SU-DHL-6 (cell line): ENCODE data around the gene ACAD10.
A peak's percentile ranks its signal among the peaks of the same experiment; 100 is the strongest.

Experiments used
- H2AFZ ChIP-seq: fragments of 200-600 bp; sonication (generic); 2 replicates; pipeline ENCODE4 v1.6.1; 2014; ENCODE audit warnings: low read depth, mild to moderate bottlenecking, moderate library complexity, mixed read lengths, antibody characterized with exemption, low read length; ENCODE audit not compliant: severe bottlenecking
- H3F3A ChIP-seq: fragments of 200-600 bp; shearing (Covaris generic); 2 replicates; pipeline ENCODE4 v1.6.0; 2016; ENCODE audit warnings: antibody characterized with exemption, mild to moderate bottlenecking; ENCODE audit not compliant: insufficient read depth
- H3K27ac ChIP-seq: fragments of 200-600 bp; sonication (generic); 2 replicates; pipeline ENCODE4 v1.5.1; 2016; ENCODE audit warnings: low read depth, mild to moderate bottlenecking, low read length, moderate library complexity, mixed read lengths
- H3K27me3 ChIP-seq: fragments of 200-600 bp; sonication (generic), shearing (Covaris generic); 2 replicates; pipeline ENCODE4 v1.6.0; 2014; ENCODE audit warnings: mild to moderate bottlenecking, low read length
- H3K36me3 ChIP-seq: fragments of 200-600 bp; sonication (generic); 2 replicates; pipeline ENCODE4 v1.6.1; 2014; ENCODE audit warnings: mild to moderate bottlenecking, low read length, mixed read lengths
- H3K4me2 ChIP-seq: fragments of 300-600, 200-600 bp; shearing (Covaris generic), sonication (generic); 2 replicates; pipeline ENCODE4 v1.6.0; 2014; ENCODE audit warnings: low read length, low read depth, mild to moderate bottlenecking; ENCODE audit not compliant: poor library complexity, severe bottlenecking
- H3K4me3 ChIP-seq: fragments of 200-600 bp; sonication (generic); 2 replicates; pipeline ENCODE4 v1.5.1; 2014; ENCODE audit warnings: antibody characterized with exemption, low read length, mild to moderate bottlenecking, mixed read lengths; ENCODE audit not compliant: insufficient read depth, poor library complexity, severe bottlenecking
- H3K79me2 ChIP-seq: fragments of 200-600 bp; sonication (generic); 2 replicates; pipeline ENCODE4 v1.6.1; 2014; ENCODE audit warnings: mild to moderate bottlenecking, low read length, moderate library complexity; ENCODE audit not compliant: insufficient read depth
- H3K9ac ChIP-seq: fragments of 200-600 bp; sonication (generic); 2 replicates; pipeline ENCODE4 v1.7.0; 2014; ENCODE audit warnings: mild to moderate bottlenecking, low read length
- H3K9me2 ChIP-seq: fragments of 200-600 bp; sonication (generic); replicated peaks from 2 replicates; pipeline ENCODE4 v1.6.1; 2014; ENCODE audit warnings: low read length; ENCODE audit not compliant: insufficient read depth
- H3K9me3 ChIP-seq: fragments of 200-600 bp; sonication (generic); 2 replicates; pipeline ENCODE4 v1.6.1; 2014; ENCODE audit warnings: low read length, mixed read lengths; ENCODE audit not compliant: insufficient read depth
- H4K20me1 ChIP-seq: fragments of 200-600 bp; sonication (generic); 2 replicates; pipeline ENCODE4 v1.6.1; 2014; ENCODE audit warnings: low read depth, mild to moderate bottlenecking, antibody characterized with exemption, low read length, moderate library complexity, mixed read lengths
- EZH2phosphoT487 ChIP-seq: fragments of 200-600 bp; sonication (generic), shearing (Covaris generic); conservative IDR thresholded peaks from 2 replicates; pipeline ENCODE4 v1.6.1; 2018; ENCODE audit warnings: mild to moderate bottlenecking, antibody characterized with exemption, low read length, moderate library complexity, mixed read lengths
- TF ChIP-seq, protein P1 (sequence below): fragments of 200-600 bp; sonication (generic); IDR thresholded peaks from one replicate; pipeline ENCODE4 v1.5.1; 2017; ENCODE audit warnings: antibody characterized with exemption, mild to moderate bottlenecking, low read length, moderate library complexity; ENCODE audit not compliant: insufficient read depth, poor library complexity, severe bottlenecking

ACAD10 gene

DNA sequence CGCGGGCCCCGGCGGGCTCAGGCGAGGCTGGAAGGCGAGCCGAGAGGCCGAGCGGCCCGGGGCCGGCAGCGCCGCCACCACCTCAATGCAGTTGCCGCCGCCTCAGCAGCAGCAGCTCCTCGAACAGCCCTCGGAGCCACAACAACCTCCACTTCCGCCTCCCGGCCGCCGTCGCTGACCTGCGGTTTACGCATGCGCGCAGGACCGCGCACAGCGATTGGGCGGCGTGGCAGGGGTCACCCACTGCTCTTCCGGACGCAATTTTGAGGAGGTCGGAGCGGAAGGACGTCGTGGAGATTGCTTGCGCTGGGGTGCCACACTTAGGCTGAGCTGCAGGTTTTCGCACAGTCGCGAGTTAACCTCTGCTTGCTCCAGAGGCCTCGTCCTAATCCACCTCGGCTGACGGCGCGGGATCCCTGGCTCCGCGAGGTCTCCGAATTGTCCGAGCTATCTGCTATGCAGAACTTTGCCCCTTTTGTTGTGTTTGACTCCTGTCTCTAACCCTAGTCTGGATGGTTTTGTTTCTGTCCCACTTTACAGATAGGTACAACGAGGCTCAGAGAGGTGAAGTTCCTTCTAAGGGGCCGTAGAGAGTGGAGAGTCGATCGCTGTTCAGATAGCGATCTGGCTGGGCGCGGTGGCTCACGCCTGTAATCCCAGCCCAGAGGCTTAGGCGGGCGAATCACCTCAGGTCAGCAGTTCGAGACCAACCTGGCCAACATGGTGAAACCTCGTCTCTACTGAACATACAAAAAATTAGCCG lies at the start of gene ACAD10, which contains the start of gene BRAP:
ACAD10 (plus strand) TSS at position 243 of the 763 bp plus-strand sequence. CDS start 6,657 bp downstream, outside the sequence.
BRAP (minus strand) TSS at position 146 of the 763 bp plus-strand sequence. CDS start 164 bp downstream, outside the sequence.
- no peaks in the 10 kb centered on the region for H3K9me3 ChIP-seq
- H2AFZ ChIP-seq = peak within 1 kb of the TSS; percentile 75
- H3K79me2 ChIP-seq = peaks cover 34% of the 10 kb centered on the region
- H3K4me2 ChIP-seq = peak within 1 kb of the TSS; percentile 91
- H3K27me3 ChIP-seq = no peaks in the 10 kb centered on the region
- H3K36me3 ChIP-seq = 0 out of 2 replicates have a peak, but pooled peaks cover 7% of the 10 kb centered on the region
- peak within 1 kb of the TSS; percentile 92 for H3K4me3 ChIP-seq
- H4K20me1 ChIP-seq = no peaks in the 10 kb centered on the region
- peaks cover 10% of the 10 kb centered on the region; the same call in 1 of the 2 replicates for H3F3A ChIP-seq
- no peak for TF ChIP-seq EZH2phosphoT487
- TF ChIP-seq, protein P1, sequence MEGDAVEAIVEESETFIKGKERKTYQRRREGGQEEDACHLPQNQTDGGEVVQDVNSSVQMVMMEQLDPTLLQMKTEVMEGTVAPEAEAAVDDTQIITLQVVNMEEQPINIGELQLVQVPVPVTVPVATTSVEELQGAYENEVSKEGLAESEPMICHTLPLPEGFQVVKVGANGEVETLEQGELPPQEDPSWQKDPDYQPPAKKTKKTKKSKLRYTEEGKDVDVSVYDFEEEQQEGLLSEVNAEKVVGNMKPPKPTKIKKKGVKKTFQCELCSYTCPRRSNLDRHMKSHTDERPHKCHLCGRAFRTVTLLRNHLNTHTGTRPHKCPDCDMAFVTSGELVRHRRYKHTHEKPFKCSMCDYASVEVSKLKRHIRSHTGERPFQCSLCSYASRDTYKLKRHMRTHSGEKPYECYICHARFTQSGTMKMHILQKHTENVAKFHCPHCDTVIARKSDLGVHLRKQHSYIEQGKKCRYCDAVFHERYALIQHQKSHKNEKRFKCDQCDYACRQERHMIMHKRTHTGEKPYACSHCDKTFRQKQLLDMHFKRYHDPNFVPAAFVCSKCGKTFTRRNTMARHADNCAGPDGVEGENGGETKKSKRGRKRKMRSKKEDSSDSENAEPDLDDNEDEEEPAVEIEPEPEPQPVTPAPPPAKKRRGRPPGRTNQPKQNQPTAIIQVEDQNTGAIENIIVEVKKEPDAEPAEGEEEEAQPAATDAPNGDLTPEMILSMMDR = no peak
- H3K9ac ChIP-seq = peak within 1 kb of the TSS; percentile 92
- H3K27ac ChIP-seq = peak within 1 kb of the TSS; percentile 80
- H3K9me2 ChIP-seq = no peaks in the 10 kb centered on the region

DNA sequence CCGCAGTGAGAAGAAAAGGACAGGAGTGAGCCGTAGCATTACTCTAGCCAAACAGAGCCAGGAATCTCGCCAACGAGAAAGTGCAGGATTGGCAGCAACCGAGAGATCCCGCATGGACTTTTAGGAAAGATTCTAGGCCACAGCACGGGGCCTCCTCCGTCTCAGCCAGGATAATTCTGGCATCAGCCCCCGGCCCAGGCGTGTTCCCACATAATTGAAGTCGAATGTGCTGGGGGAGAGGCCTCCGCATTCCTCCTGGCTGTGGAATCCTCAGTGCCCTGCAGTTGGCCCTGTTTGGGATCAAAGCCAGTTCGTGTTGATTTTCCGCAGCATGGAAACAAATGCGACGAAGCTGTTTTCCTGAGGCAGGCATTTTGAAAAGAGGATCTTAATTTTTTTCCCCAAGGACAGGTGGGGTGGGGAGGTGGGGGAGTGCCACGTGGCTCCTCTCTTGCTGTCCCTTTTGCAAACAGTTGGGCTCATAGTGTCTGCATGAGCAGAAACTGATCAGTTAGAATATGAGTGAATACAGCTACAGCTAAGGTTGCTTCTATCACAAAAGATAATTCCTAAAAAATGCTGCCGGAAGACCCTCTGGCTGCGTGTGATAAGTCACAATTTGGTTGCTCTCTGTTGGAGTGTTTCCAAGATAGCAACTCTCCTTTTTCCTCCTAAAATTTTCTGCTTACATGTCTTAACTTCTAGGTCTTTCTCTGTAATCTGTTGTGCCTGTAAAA lies 49.5 kb upstream of the ACAD10 start:
- H2AFZ ChIP-seq = no peak overlapping the region

GRCh38 chr12:111638556-111638955 lies 47.3 kb upstream of the ACAD10 start:
- H3K9me2 ChIP-seq = no peaks in the 10 kb centered on the region
- no peaks in the 10 kb centered on the region for H3F3A ChIP-seq
- H3K27me3 ChIP-seq = no peaks in the 10 kb centered on the region
- H2AFZ ChIP-seq = no peak overlapping the region
- H3K4me3 ChIP-seq = no peak overlapping the region
- H3K4me2 ChIP-seq = no peak overlapping the region
- no peak overlapping the region for H3K27ac ChIP-seq
- H3K36me3 ChIP-seq = no peaks in the 10 kb centered on the region
- no peak overlapping the region for H3K9ac ChIP-seq
- no peaks in the 10 kb centered on the region for H3K79me2 ChIP-seq
- H3K9me3 ChIP-seq = no peaks in the 10 kb centered on the region
- TF ChIP-seq, protein P1 = no peak
- TF ChIP-seq EZH2phosphoT487 = no peak
- H4K20me1 ChIP-seq = no peaks in the 10 kb centered on the region

More for the DNA sequence above, 49.5 kb upstream of the ACAD10 start:
- Histone ChIP-seq H3K9ac (no peak overlapping the region), H3K9me2 (no peaks in the 10 kb centered on the region), H3K27me3 (no peaks in the 10 kb centered on the region), H3K4me3 (no peak overlapping the region), H4K20me1 (no peaks in the 10 kb centered on the region), H3K36me3 (no peaks in the 10 kb centered on the region), H3K27ac (no peak overlapping the region), H3F3A (no peaks in the 10 kb centered on the region), H3K4me2 (no peak overlapping the region), H3K79me2 (no peaks in the 10 kb centered on the region), H3K9me3 (no peaks in the 10 kb centered on the region)
- TF ChIP-seq, protein P1 = no peak
- no peak for TF ChIP-seq EZH2phosphoT487
